CD4-positive, alpha-beta memory T cell (primary cell): Measurements from ENCODE around the gene NEUROG3. TPM values are rescaled to one million over a fixed set of nuclear protein-coding genes. Genes with fewer than 3 reads are reported as not detected.

Experiments
- CTCF ChIA-PET: fragments of 350-600 bp; sonication (Branson Sonifier 250); formaldehyde crosslinking; loops from one replicate; lab custom pipeline; 2021; ENCODE audit warnings: inconsistent platforms; ENCODE audit not compliant: partially characterized antibody; lab: Charles Lee
- POLR2A ChIA-PET: fragments of 350-600 bp; sonication (Branson Sonifier 250); formaldehyde crosslinking; loops from one replicate; lab custom pipeline; 2021; ENCODE audit not compliant: partially characterized antibody; lab: Charles Lee
- DNase-seq, 5 donors: peaks; one replicate each; pipeline versions ENCODE4 v3.0.0 to v3.0.0-alpha.2; 2020 to 2022; ENCODE audit warnings: mixed read lengths in 1 of 5
- H3K27ac ChIP-seq: one replicate; pipeline ENCODE4 v1.7.0; 2013; ENCODE audit warnings: low read depth, low read length
- H3K27me3 ChIP-seq: 2 replicates; pipeline ENCODE4 v1.7.0; 2013; ENCODE audit warnings: mild to moderate bottlenecking, low read length, moderate library complexity; ENCODE audit not compliant: insufficient read depth
- H3K36me3 ChIP-seq: 2 replicates; pipeline ENCODE4 v1.7.0; 2013; ENCODE audit warnings: mild to moderate bottlenecking, low read length, moderate library complexity; ENCODE audit not compliant: insufficient read depth
- H3K4me1 ChIP-seq: 2 replicates; pipeline ENCODE4 v1.7.0; 2013; ENCODE audit warnings: mild to moderate bottlenecking, low read length, moderate library complexity; ENCODE audit not compliant: insufficient read depth
- H3K4me3 ChIP-seq, 2 donors: one replicate each; pipeline ENCODE4 v1.7.0; 2013; ENCODE audit warnings: low read length in 2 of 2, mild to moderate bottlenecking in 1 of 2
- H3K9me3 ChIP-seq, 2 donors: one replicate each; pipeline ENCODE4 v1.7.0; 2013; ENCODE audit warnings: low read length in 2 of 2, control low read depth in 1 of 2; ENCODE audit not compliant: control insufficient read depth in 1 of 2
- H3K27ac Mint-ChIP-seq, 7 donors: one replicate each; pipeline ENCODE4 v1.8.0; 2020 to 2021; ENCODE audit warnings: mixed read lengths in 7 of 7, mild to moderate bottlenecking in 6 of 7, inconsistent platforms in 3 of 7, moderate library complexity in 3 of 7
- H3K27me3 Mint-ChIP-seq, 2 donors: one replicate each; pipeline ENCODE4 v1.8.0; 2020 to 2021; ENCODE audit warnings: mixed read lengths in 2 of 2
- H3K36me3 Mint-ChIP-seq, 2 donors: one replicate each; pipeline ENCODE4 v1.8.0; 2020 to 2021; ENCODE audit warnings: mixed read lengths in 2 of 2, inconsistent platforms in 1 of 2, mild to moderate bottlenecking in 1 of 2
- H3K4me1 Mint-ChIP-seq, 4 donors: one replicate each; pipeline ENCODE4 v1.8.0; 2020 to 2021; ENCODE audit warnings: mixed read lengths in 4 of 4, mild to moderate bottlenecking in 1 of 4
- H3K4me3 Mint-ChIP-seq, 8 donors: one replicate each; pipeline ENCODE4 v1.8.0; 2020 to 2021; ENCODE audit warnings: mixed read lengths in 8 of 8, mild to moderate bottlenecking in 7 of 8, moderate library complexity in 6 of 8, inconsistent platforms in 3 of 8
- H3K9me3 Mint-ChIP-seq, 8 donors: one replicate each; pipeline ENCODE4 v1.8.0; 2020 to 2021; ENCODE audit warnings: mixed read lengths in 8 of 8, mild to moderate bottlenecking in 5 of 8, inconsistent platforms in 3 of 8, moderate library complexity in 1 of 8
- intact Hi-C: fragments of 100-400 bp; cut with micrococcal nuclease; formaldehyde crosslinking; loops from one replicate; pipeline ENCODE4 v1.15.1; 2023
- polyA plus RNA-seq, 2 donors: library from polyadenylated mRNA; unstranded; fragments of 300-500 nt; fragmentation: Illumina TruSeq; gene quantifications; one replicate each; pipeline ENCODE4 v1.2.3, GENCODE V29; 2021
- total RNA-seq, 2 experiments: library from RNA; stranded (reverse); gene quantifications; one replicate each; pipeline ENCODE4 v1.2.3, GENCODE V29; 2021

The NEUROG3 gene
- not detected for total RNA-seq
- under 1 TPM in 1 of 2 donors, not detected in 1; 0.14 TPM for polyA plus RNA-seq

- H3K4me3 ChIP-seq: peak within 1 kb of the TSS; percentile 29 to 32
- no peak for DNase-seq
- no peak within 1 kb of the TSS for H3K27ac Mint-ChIP-seq
- peaks cover 58 to 67% of the 10 kb centered on the region in 2 donors for H3K27me3 Mint-ChIP-seq
- H3K27me3 ChIP-seq: peaks cover 50% of the 10 kb centered on the region
- CTCF ChIA-PET: interaction anchor here (1.3 kb wide), 1 partner anchor 58 kb away, joined by 5 read pairs; no protein-coding TSS in a partner anchor
- POLR2A ChIA-PET: interaction anchor here (1.2 kb wide), 1 partner anchor 13 kb away, joined by 3 read pairs; no protein-coding TSS in a partner anchor
- H3K4me3 Mint-ChIP-seq: peak within 1 kb of the TSS; percentile 77 to 85 (median 82)
- H3K36me3 Mint-ChIP-seq: no peaks in the 10 kb centered on the region
- H3K9me3 ChIP-seq: no peaks in the 10 kb centered on the region
- no peak within 1 kb of the TSS for H3K27ac ChIP-seq
- peaks cover 0 to 4% (median 0%) of the 10 kb centered on the region in 8 donors for H3K9me3 Mint-ChIP-seq
- peaks cover 13 to 42% (median 25%) of the 10 kb centered on the region in 4 donors for H3K4me1 Mint-ChIP-seq
- intact Hi-C loops: loop anchor here (10.0 kb wide), 1 partner anchor 62 kb away; the partner anchor contains the start of gene FAM241B
- H3K36me3 ChIP-seq: no peaks in the 10 kb centered on the region
- H3K4me1 ChIP-seq: peaks cover 33% of the 10 kb centered on the region
Measured at GRCh38 chr10:69573056-69573806, at the start of gene NEUROG3. Gene NEUROG3 (minus strand): TSS chr10:69573422. CDS start chr10:69573043, 379 bp downstream.

GRCh38 chr10:69620625-69621024, 47.4 kb upstream of the NEUROG3 start:
- H3K9me3 ChIP-seq: no peaks in the 10 kb centered on the region
- peaks cover 31% of the 10 kb centered on the region for H3K4me1 ChIP-seq
- peaks cover 2 to 27% (median 14%) of the 10 kb centered on the region in 8 donors for H3K9me3 Mint-ChIP-seq
- H3K27me3 ChIP-seq: no peaks in the 10 kb centered on the region
- CTCF ChIA-PET: interaction anchor here (1.4 to 4.2 kb wide), 4 partner anchors 9 to 16 kb away, joined by 4 to 12 read pairs (median 6); no protein-coding TSS in a partner anchor
- peaks cover 2 to 5% of the 10 kb centered on the region in 2 donors for H3K27me3 Mint-ChIP-seq
- intact Hi-C loops: no loop called here
- H3K27ac Mint-ChIP-seq: peak overlapping the region in 1 of 7 donors; percentile 42
- POLR2A ChIA-PET: interaction anchor here (1.0 kb wide), 1 partner anchor 9 kb away, joined by 4 read pairs; the partner anchor contains the start of gene FAM241B
- H3K4me1 Mint-ChIP-seq: peaks cover 17 to 38% (median 29%) of the 10 kb centered on the region in 4 donors
- no peak for DNase-seq
- H3K4me3 ChIP-seq: no peak overlapping the region
- H3K27ac ChIP-seq: no peak overlapping the region
- H3K4me3 Mint-ChIP-seq: peak overlapping the region in 3 of 8 donors; percentile 19 to 53 (median 51)
- H3K36me3 Mint-ChIP-seq: no peaks in the 10 kb centered on the region
- H3K36me3 ChIP-seq: no peaks in the 10 kb centered on the region

- Mint-ChIP-seq H3K4me3 (no peak overlapping the region), H3K9me3 (peaks cover 0 to 18% (median 14%) of the 10 kb centered on the region in 8 donors), H3K4me1 (peaks cover 13 to 37% (median 24%) of the 10 kb centered on the region in 4 donors), H3K27me3 (peaks cover 2 to 5% of the 10 kb centered on the region in 2 donors), H3K36me3 (no peaks in the 10 kb centered on the region), H3K27ac (no peak overlapping the region)
- Histone ChIP-seq H3K36me3 (no peaks in the 10 kb centered on the region), H3K4me3 (no peak overlapping the region), H3K4me1 (peaks cover 24% of the 10 kb centered on the region), H3K27me3 (no peaks in the 10 kb centered on the region), H3K9me3 (no peaks in the 10 kb centered on the region), H3K27ac (no peak overlapping the region)
- POLR2A ChIA-PET: no interaction called here
- intact Hi-C loops: no loop called here
- no peak for DNase-seq
- CTCF ChIA-PET: interaction anchor here (0.6 to 4.2 kb wide), 4 partner anchors 10 to 231 kb away, joined by 3 to 12 read pairs (median 6); no protein-coding TSS in a partner anchor
Measured at GRCh38 chr10:69619626-69620025, 46.4 kb upstream of the NEUROG3 start.

- no peaks in the 10 kb centered on the region for H3K36me3 Mint-ChIP-seq
- no peak for DNase-seq
- no peaks in the 10 kb centered on the region for H3K27me3 ChIP-seq
- peaks cover 5 to 28% (median 17%) of the 10 kb centered on the region in 4 donors for H3K4me1 Mint-ChIP-seq
- H3K36me3 ChIP-seq: no peaks in the 10 kb centered on the region
- H3K9me3 ChIP-seq: no peaks in the 10 kb centered on the region
- ChIA-PET POLR2A (no interaction called here), CTCF (interaction anchor here (2.1 to 4.2 kb wide), 2 partner anchors 11 to 18 kb away, joined by 7 to 12 read pairs; no protein-coding TSS in a partner anchor)
- intact Hi-C loops: no loop called here
- no peak overlapping the region for H3K4me3 Mint-ChIP-seq
- no peak overlapping the region for H3K27ac ChIP-seq
- H3K4me1 ChIP-seq: peaks cover 18% of the 10 kb centered on the region
- H3K9me3 Mint-ChIP-seq: peaks cover 0 to 10% (median 7%) of the 10 kb centered on the region in 8 donors
- H3K27ac Mint-ChIP-seq: no peak overlapping the region
- no peak overlapping the region for H3K4me3 ChIP-seq
- peaks cover 2 to 5% of the 10 kb centered on the region in 2 donors for H3K27me3 Mint-ChIP-seq
Measured at GRCh38 chr10:69618746-69619145, 45.5 kb upstream of the NEUROG3 start.

GRCh38 chr10:69616358-69616757, 43.1 kb upstream of the NEUROG3 start:
- H3K4me1 ChIP-seq: peaks cover 12% of the 10 kb centered on the region
- H3K27ac ChIP-seq: no peak overlapping the region
- no peaks in the 10 kb centered on the region for H3K27me3 ChIP-seq
- no peak for DNase-seq
- no peaks in the 10 kb centered on the region for H3K9me3 ChIP-seq
- H3K4me3 ChIP-seq: no peak overlapping the region
- Mint-ChIP-seq H3K9me3 (no peaks in the 10 kb centered on the region), H3K4me1 (peaks cover 2 to 19% (median 9%) of the 10 kb centered on the region in 4 donors), H3K36me3 (no peaks in the 10 kb centered on the region), H3K27me3 (peaks cover 2 to 5% of the 10 kb centered on the region in 2 donors), H3K4me3 (no peak overlapping the region), H3K27ac (peak overlapping the region in 1 of 7 donors; percentile 73)
- CTCF ChIA-PET: interaction anchor here (2.1 kb wide), 1 partner anchor 21 kb away, joined by 7 read pairs; no protein-coding TSS in a partner anchor
- H3K36me3 ChIP-seq: no peaks in the 10 kb centered on the region
- POLR2A ChIA-PET: no interaction called here
- intact Hi-C loops: no loop called here

- H3K36me3 ChIP-seq: no peaks in the 10 kb centered on the region
- Mint-ChIP-seq H3K27ac (no peak overlapping the region), H3K9me3 (peaks cover 0 to 13% (median 5%) of the 10 kb centered on the region in 8 donors), H3K4me1 (no peaks in the 10 kb centered on the region), H3K36me3 (peaks cover 0 to 3% of the 10 kb centered on the region in 2 donors), H3K4me3 (no peak overlapping the region), H3K27me3 (peaks cover 2 to 5% of the 10 kb centered on the region in 2 donors)
- no peaks in the 10 kb centered on the region for H3K4me1 ChIP-seq
- intact Hi-C loops: no loop called here
- no peak for DNase-seq
- CTCF ChIA-PET: interaction anchor here (2.1 kb wide), 1 partner anchor 15 kb away, joined by 9 read pairs; no protein-coding TSS in a partner anchor
- no peaks in the 10 kb centered on the region for H3K9me3 ChIP-seq
- H3K4me3 ChIP-seq: no peak overlapping the region
- POLR2A ChIA-PET: no interaction called here
- H3K27me3 ChIP-seq: no peaks in the 10 kb centered on the region
- no peak overlapping the region for H3K27ac ChIP-seq
Measured at GRCh38 chr10:69614130-69614529, 40.9 kb upstream of the NEUROG3 start.

GRCh38 chr10:69612760-69613159, 39.5 kb upstream of the NEUROG3 start:
- peaks cover 0 to 27% (median 13%) of the 10 kb centered on the region in 8 donors for H3K9me3 Mint-ChIP-seq
- H3K27me3 Mint-ChIP-seq: peaks cover 2 to 5% of the 10 kb centered on the region in 2 donors
- ChIA-PET CTCF (interaction anchor here (1.0 to 2.1 kb wide), 2 partner anchors 17 to 25 kb away, joined by 3 to 9 read pairs; no protein-coding TSS in a partner anchor), POLR2A (no interaction called here)
- H3K4me1 ChIP-seq: no peaks in the 10 kb centered on the region
- no peak overlapping the region for H3K4me3 ChIP-seq
- no peaks in the 10 kb centered on the region for H3K9me3 ChIP-seq
- H3K27ac ChIP-seq: no peak overlapping the region
- intact Hi-C loops: no loop called here
- H3K27ac Mint-ChIP-seq: no peak overlapping the region
- H3K4me3 Mint-ChIP-seq: no peak overlapping the region
- no peaks in the 10 kb centered on the region for H3K36me3 ChIP-seq
- H3K4me1 Mint-ChIP-seq: no peaks in the 10 kb centered on the region
- H3K27me3 ChIP-seq: no peaks in the 10 kb centered on the region
- DNase-seq: no peak
- peaks cover 0 to 3% of the 10 kb centered on the region in 2 donors for H3K36me3 Mint-ChIP-seq
